ENCODE measurements around the gene ZG16. TPM values are rescaled to one million over a fixed set of nuclear protein-coding genes. Genes with fewer than 3 reads are reported as not detected.

ZG16 gene
- total RNA-seq, 4 donors from 2014 or later = not detected

DNA sequence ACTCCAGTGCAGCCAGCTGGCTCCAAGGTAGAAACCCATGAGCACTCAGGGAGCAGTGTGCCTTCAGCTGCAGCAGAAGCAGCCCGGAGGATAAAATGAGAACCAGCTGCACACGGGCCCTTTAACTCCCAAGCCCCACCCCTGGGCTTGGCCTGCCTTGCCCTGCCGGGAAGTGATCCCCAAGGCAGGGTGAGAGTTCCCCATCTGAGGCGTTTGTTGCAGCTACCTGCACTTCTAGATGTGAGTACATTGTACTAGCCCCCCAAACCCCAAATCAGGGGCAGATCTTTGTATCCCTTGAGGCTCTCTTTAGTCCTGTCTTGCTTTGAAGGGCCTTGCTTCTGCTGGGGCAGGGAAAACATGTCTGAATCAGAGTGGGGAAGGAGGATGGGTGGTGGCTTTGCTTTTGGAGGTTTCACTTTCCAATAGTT is 42.2 kb downstream of the ZG16 start, which contains the start of gene MVP:
Gene MVP, plus strand, starts transcription at position 192 of the 431 bp plus-strand sequence. CDS start 10,088 bp downstream, outside the sequence.
- TF ChIP-seq, protein P1, sequence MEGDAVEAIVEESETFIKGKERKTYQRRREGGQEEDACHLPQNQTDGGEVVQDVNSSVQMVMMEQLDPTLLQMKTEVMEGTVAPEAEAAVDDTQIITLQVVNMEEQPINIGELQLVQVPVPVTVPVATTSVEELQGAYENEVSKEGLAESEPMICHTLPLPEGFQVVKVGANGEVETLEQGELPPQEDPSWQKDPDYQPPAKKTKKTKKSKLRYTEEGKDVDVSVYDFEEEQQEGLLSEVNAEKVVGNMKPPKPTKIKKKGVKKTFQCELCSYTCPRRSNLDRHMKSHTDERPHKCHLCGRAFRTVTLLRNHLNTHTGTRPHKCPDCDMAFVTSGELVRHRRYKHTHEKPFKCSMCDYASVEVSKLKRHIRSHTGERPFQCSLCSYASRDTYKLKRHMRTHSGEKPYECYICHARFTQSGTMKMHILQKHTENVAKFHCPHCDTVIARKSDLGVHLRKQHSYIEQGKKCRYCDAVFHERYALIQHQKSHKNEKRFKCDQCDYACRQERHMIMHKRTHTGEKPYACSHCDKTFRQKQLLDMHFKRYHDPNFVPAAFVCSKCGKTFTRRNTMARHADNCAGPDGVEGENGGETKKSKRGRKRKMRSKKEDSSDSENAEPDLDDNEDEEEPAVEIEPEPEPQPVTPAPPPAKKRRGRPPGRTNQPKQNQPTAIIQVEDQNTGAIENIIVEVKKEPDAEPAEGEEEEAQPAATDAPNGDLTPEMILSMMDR (IDR thresholded peaks at IDR 0.05) = no peak
- TF ChIP-seq POLR2A (IDR thresholded peaks at IDR 0.05) = peak in 1 of 2 donors; percentile 32
- peak in 1 of 2 donors; percentile 77 for TF ChIP-seq EP300 (IDR thresholded peaks at IDR 0.05)
- 0% methylated on average over 2 to 4 of the region's 4 CpGs for WGBS, 2 donors
- Histone ChIP-seq H3K27ac (peak within 1 kb of the TSS; percentile 55 to 91 (median 86)), H3K4me3 (peak within 1 kb of the TSS; percentile 41 to 89 (median 54)), H3K27me3 (no peaks in the 10 kb centered on the region), H3K4me1 (peaks cover 0 to 76% (median 59%) of the 10 kb centered on the region in 4 donors), H3K36me3 (peaks cover 0 to 23% (median 0%) of the 10 kb centered on the region in 3 donors), H3K9me3 (no peaks in the 10 kb centered on the region)
- peak; percentile 55 to 62 for DNase-seq (ENCODE audit: low spot score in 2 of 2)

DNA sequence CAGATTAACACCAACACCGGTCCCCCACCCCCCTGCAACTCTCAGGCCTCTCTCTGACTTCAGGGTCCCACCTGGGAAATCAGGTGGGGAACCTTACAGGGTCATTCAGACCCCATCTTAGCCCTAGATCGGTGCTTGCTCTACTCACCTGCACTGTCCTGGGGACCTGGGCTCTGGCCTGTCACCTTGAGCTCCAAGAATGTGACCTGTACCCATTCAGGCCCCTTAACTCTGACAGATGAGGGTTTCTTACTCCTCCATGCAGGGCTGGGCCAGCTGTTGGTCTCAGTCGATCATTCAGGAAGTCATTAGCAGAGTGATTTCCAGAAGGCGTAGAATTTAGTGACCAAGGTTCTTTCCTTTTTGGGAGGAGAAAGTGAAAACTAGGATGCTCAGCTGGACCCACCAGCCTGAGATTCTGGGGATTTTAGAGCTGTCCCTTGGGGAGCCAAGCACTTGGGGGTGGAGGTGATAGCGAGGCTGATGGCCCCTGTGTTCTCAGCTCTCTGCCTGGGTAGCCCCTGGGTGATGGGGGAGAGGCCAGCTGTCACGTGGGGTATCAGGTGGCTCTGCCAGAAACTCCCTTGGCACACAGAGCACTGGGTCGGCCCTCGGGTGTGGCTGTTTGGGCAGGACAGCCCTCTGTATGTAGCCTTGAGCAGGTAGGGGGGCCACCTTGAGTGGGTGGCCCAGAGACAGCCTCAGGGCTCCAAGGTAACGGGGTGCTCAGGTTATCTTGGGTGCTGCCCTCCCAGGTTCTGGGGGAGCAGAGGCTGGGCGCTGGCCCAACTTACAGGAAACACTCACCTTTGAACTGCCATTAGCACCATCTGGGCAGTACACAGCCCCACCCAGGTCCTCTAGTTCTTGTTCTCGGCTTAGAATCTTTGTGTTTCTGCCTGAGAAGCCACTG is 42.9 kb downstream of the ZG16 start:
- H3K4me3 ChIP-seq = peak overlapping the region; percentile 41 to 89 (median 54)
- no peaks in the 10 kb centered on the region for H3K9me3 ChIP-seq
- H3K36me3 ChIP-seq = peaks cover 0 to 23% (median 0%) of the 10 kb centered on the region in 3 donors
- TF ChIP-seq EP300 (IDR thresholded peaks at IDR 0.05) = peak in 1 of 2 donors; percentile 38
- TF ChIP-seq POLR2A (IDR thresholded peaks at IDR 0.05) = peak in 1 of 2 donors; percentile 25
- TF ChIP-seq, protein P1 (IDR thresholded peaks at IDR 0.05) = no peak
- WGBS, 2 donors = 18 to 26% methylated on average over 9 to 11 of the region's 11 CpGs
- no peak for DNase-seq (ENCODE audit: low spot score in 2 of 2)
- no peaks in the 10 kb centered on the region for H3K27me3 ChIP-seq
- peaks cover 0 to 79% (median 63%) of the 10 kb centered on the region in 4 donors for H3K4me1 ChIP-seq
- H3K27ac ChIP-seq = peak overlapping the region; percentile 55 to 91 (median 86)

DNA sequence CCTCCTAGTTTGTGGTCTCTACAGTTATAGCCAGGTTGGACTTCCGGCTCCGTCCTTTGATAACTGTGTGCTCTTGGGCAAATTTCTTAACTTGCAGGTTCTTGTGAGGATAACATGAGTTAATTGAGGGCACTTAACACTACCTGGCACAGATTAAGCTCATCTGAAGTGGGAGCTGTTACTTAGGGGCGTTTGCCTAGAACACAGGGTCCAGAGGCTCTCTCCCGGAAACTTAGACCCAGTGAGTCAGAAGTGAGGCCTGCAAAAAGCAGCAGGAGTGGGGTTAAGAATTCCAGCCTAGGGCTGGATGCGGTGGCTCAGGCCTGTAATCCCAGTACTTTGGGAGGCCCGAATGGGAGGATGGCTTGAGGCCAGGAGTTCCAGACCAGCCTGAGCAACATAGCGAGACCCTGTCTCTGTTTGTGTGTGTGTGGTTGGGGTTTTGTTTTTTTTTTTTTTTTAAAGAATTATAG is 43.6 kb downstream of the ZG16 start:
- Histone ChIP-seq H3K9me3 (no peaks in the 10 kb centered on the region), H3K27me3 (no peaks in the 10 kb centered on the region), H3K4me1 (peaks cover 0 to 86% (median 66%) of the 10 kb centered on the region in 4 donors), H3K4me3 (peak overlapping the region; percentile 41 to 89 (median 54)), H3K36me3 (peaks cover 0 to 23% (median 0%) of the 10 kb centered on the region in 3 donors), H3K27ac (peak overlapping the region; percentile 55 to 91 (median 86))
- 32 to 35% methylated on average over 7 of the region's 7 CpGs for WGBS, 2 donors
- DNase-seq (ENCODE audit: low spot score in 2 of 2) = no peak
- TF ChIP-seq EP300 (IDR thresholded peaks at IDR 0.05) (no peak), POLR2A (IDR thresholded peaks at IDR 0.05) (no peak)
- TF ChIP-seq, protein P1 (IDR thresholded peaks at IDR 0.05) = no peak

DNA sequence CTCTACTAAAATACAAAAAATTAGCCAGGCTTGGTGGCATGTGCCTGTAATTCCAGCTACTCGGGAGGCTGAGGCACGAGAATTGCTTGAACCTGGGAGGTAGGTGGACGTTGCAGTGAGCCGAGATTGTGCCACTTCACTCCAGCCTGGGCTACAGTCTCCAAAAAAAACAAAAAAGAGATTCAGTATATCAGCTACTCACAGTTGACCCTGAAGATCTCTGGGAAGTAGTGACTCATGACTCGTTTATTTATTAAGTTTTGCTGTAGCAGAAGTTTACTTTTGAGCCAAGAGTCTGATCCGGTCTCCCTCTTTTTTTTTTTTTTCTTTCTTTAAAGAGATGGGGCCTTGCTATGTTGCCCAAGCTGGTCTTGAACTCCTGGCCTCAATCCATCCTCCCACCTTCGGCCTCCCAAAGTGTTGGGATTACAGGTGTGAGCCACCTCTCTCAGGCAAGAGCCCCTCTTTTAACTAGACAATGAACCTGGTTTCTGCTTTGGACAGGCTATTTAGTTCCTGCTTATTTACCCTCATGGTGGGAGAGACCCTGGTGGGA is 46.6 kb downstream of the ZG16 start:
- Histone ChIP-seq H3K4me3 (no peak overlapping the region), H3K36me3 (peaks cover 0 to 2% (median 0%) of the 10 kb centered on the region in 3 donors), H3K27ac (peak overlapping the region in 3 of 4 donors; percentile 64 to 90 (median 84)), H3K27me3 (no peaks in the 10 kb centered on the region), H3K9me3 (no peaks in the 10 kb centered on the region), H3K4me1 (peaks cover 0 to 81% (median 55%) of the 10 kb centered on the region in 4 donors)
- 23 to 33% methylated on average over 7 of the region's 7 CpGs for WGBS, 2 donors
- TF ChIP-seq, protein P1 (IDR thresholded peaks at IDR 0.05) = no peak
- TF ChIP-seq EP300 (IDR thresholded peaks at IDR 0.05) (no peak), POLR2A (IDR thresholded peaks at IDR 0.05) (no peak)
- no peak for DNase-seq (ENCODE audit: low spot score in 2 of 2)
